ENCODE results near the gene FAM168A. TPM values are rescaled to one million over a fixed set of nuclear protein-coding genes. Genes with fewer than 3 reads are reported as not detected.

The FAM168A gene
- total and polyA plus RNA-seq, 2 of the 8 experiments (the other 6 are each of a cell fraction or from before 2014, with no cell fraction given): 17.1 to 21.6 TPM

DNA sequence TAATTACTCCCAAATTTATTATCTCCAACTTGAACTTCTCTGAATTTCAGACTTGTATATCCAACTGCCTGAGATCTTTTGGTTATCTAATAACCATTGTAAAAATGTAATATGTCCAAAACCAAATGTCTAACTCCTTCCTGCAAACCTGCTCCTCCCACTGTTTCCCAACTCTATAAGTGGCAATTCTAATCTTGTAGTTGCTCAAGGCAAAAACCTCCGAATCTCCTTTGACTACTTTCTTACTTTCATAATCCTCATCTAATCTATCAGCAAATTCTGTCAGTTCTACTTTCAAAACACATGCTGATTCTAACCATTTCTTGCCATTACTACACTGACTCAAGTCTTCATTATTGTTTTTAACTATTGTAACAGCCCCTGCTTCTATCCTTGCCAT, 55.7 kb downstream of the FAM168A start (continued):
- TF ChIP-seq RNF2 (IDR thresholded peaks at IDR 0.05; ENCODE audit: borderline replicate concordance, low read depth, low read length, missing control alignments, poor library complexity, severe bottlenecking): no peak
- TF ChIP-seq EP300 (IDR thresholded peaks at IDR 0.05; ENCODE audit: borderline replicate concordance in 1 of 2, low read depth in 2 of 2, low read length in 2 of 2): no peak
- TF ChIP-seq HDAC6 (IDR thresholded peaks at IDR 0.05; ENCODE audit: low read depth, low read length): no peak

All from H1 (cell line).